Endothelial cell of umbilical vein (primary cell): Measurements from ENCODE around the gene C6orf132. TPM values are rescaled to one million over a fixed set of nuclear protein-coding genes. Genes with fewer than 3 reads are reported as not detected.

Source experiments
- BruUV-seq: library from RNA; stranded (reverse); fragments of 400-500 nt; replicated peaks from 2 replicates; lab custom pipeline; 2021; lab: Mats Ljungman, UMichigan
- CTCF ChIA-PET: fragments of 300-600, 350-600 bp; sonication (Branson Sonifier 250); formaldehyde crosslinking; loops from one replicate; lab custom pipeline; 2021; ENCODE audit warnings: antibody characterized with exemption, inconsistent platforms; lab: Charles Lee
- POLR2A ChIA-PET: fragments of 300-600, 350-600 bp; sonication (Branson Sonifier 250); formaldehyde crosslinking; loops from one replicate; lab custom pipeline; 2021; ENCODE audit warnings: antibody characterized with exemption, inconsistent platforms; lab: Charles Lee
- DNase-seq: peaks from one replicate; pipeline ENCODE4 v3.0.0-alpha.2; 2011; ENCODE audit warnings: low read depth, low spot score
- FAIRE-seq: peaks from 2 replicates; lab custom pipeline; 2011; peaks lifted over from hg19 to GRCh38; lab: Jason Lieb, UNC
- H2AFZ ChIP-seq: 2 replicates; pipeline ENCODE4 v1.6.0; 2012; ENCODE audit warnings: low read depth, low read length, control low read depth, inconsistent platforms
- H3K27ac ChIP-seq: 2 replicates; pipeline ENCODE4 v1.5.1; 2011; ENCODE audit warnings: low read depth, mild to moderate bottlenecking, control low read depth, low read length, moderate library complexity; ENCODE audit not compliant: insufficient read depth
- H3K27me3 ChIP-seq, 2 experiments: 2 replicates each; pipeline versions ENCODE4 v1.6.0 to v1.6.1; 2011; ENCODE audit warnings: low read length in 2 of 2, mixed read lengths in 1 of 2; ENCODE audit not compliant: control insufficient read depth in 2 of 2, insufficient read depth in 2 of 2
- H3K36me3 ChIP-seq, 2 experiments: 2 replicates in 1 of 2; 3 replicates in 1 of 2; pipeline ENCODE4 v1.5.1; 2011; ENCODE audit warnings: low read length in 2 of 2, mild to moderate bottlenecking in 1 of 2, moderate library complexity in 1 of 2; ENCODE audit not compliant: control insufficient read depth in 2 of 2, insufficient read depth in 2 of 2; ENCODE audit errors: extremely low read depth in 1 of 2
- H3K4me1 ChIP-seq: 3 replicates; pipeline ENCODE4 v1.5.1; 2011; ENCODE audit warnings: mild to moderate bottlenecking, low read length; ENCODE audit not compliant: control insufficient read depth, insufficient read depth; ENCODE audit errors: extremely low read depth
- H3K4me2 ChIP-seq: 2 replicates; pipeline ENCODE4 v1.6.1; 2011; ENCODE audit warnings: low read length, control low read depth, mixed read lengths; ENCODE audit not compliant: insufficient read depth
- H3K4me3 ChIP-seq, 3 experiments: fragments of 200-600 bp in 1 of 3; sonication (generic), shearing (Covaris generic) in 1 of 3; replicated peaks in 1 of 3; 2 replicates each; pipeline ENCODE4 v1.5.1; 2011 to 2016; ENCODE audit warnings: control low read depth in 3 of 3, low read length in 3 of 3, mild to moderate bottlenecking in 2 of 3, inconsistent platforms in 1 of 3, low read depth in 1 of 3, moderate library complexity in 1 of 3; ENCODE audit not compliant: insufficient read depth in 1 of 3
- H3K79me2 ChIP-seq: 2 replicates; pipeline ENCODE4 v1.6.0; 2012; ENCODE audit warnings: low read length, inconsistent platforms; ENCODE audit not compliant: control insufficient read depth, insufficient read depth
- H3K9ac ChIP-seq: replicated peaks from 2 replicates; pipeline ENCODE3; 2011; ENCODE audit warnings: low read length, control low read depth; ENCODE audit not compliant: insufficient read depth; ENCODE audit errors: extremely low read depth
- H3K9me1 ChIP-seq: replicated peaks from 3 replicates; pipeline ENCODE4 v1.6.0; 2011; ENCODE audit warnings: mild to moderate bottlenecking, low read length; ENCODE audit not compliant: control insufficient read depth, insufficient read depth; ENCODE audit errors: extremely low read depth
- H3K9me3 ChIP-seq: replicated peaks from 2 replicates; pipeline ENCODE4 v1.5.1; 2012; ENCODE audit warnings: low read length, inconsistent platforms; ENCODE audit not compliant: control insufficient read depth, insufficient read depth
- H4K20me1 ChIP-seq: replicated peaks from 2 replicates; pipeline ENCODE3; 2011; ENCODE audit warnings: mild to moderate bottlenecking, low read length; ENCODE audit not compliant: control insufficient read depth, insufficient read depth; ENCODE audit errors: extremely low read depth
- CTCF ChIP-seq, 2 donors: IDR thresholded peaks; 1 replicate in 1 of 2; 2 replicates in 1 of 2; pipeline ENCODE4 v1.5.1; 2011; ENCODE audit warnings: low read length in 2 of 2, mild to moderate bottlenecking in 2 of 2, moderate library complexity in 2 of 2, control low read depth in 1 of 2, inconsistent platforms in 1 of 2, low read depth in 1 of 2; ENCODE audit not compliant: insufficient read depth in 1 of 2; ENCODE audit errors: extremely low read depth in 1 of 2
- EZH2 ChIP-seq: IDR thresholded peaks from 2 replicates; pipeline ENCODE4 v1.6.1; 2012; ENCODE audit warnings: borderline replicate concordance, low read depth, mild to moderate bottlenecking, moderate library complexity, low read length, inconsistent platforms; ENCODE audit not compliant: severe bottlenecking
- FOS ChIP-seq: IDR thresholded peaks from 2 replicates; pipeline ENCODE4 v1.6.1; 2011; ENCODE audit warnings: mild to moderate bottlenecking, low read length, moderate library complexity, borderline replicate concordance; ENCODE audit not compliant: insufficient read depth
- GATA2 ChIP-seq: IDR thresholded peaks from 2 replicates; pipeline ENCODE4 v1.7.0; 2011; ENCODE audit warnings: low read depth, mild to moderate bottlenecking, moderate library complexity, mixed read lengths, low read length; ENCODE audit not compliant: insufficient read length, insufficient read depth
- JUN ChIP-seq: IDR thresholded peaks from 2 replicates; pipeline ENCODE4 v1.6.1; 2011; ENCODE audit warnings: borderline replicate concordance, low read depth; ENCODE audit not compliant: insufficient read length, insufficient read depth
- MAX ChIP-seq: IDR thresholded peaks from 2 replicates; pipeline ENCODE4 v1.6.1; 2011; ENCODE audit not compliant: insufficient read depth, insufficient read length
- MYC ChIP-seq: IDR thresholded peaks from one replicate; pipeline ENCODE4 v1.6.1; 2011; ENCODE audit warnings: mild to moderate bottlenecking, low read depth, low read length
- POLR2A ChIP-seq: IDR thresholded peaks from 2 replicates; pipeline ENCODE4 v1.6.1; 2012; ENCODE audit warnings: low read depth, mild to moderate bottlenecking, control low read depth, low read length
- POLR2AphosphoS5 ChIP-seq: IDR thresholded peaks from 2 replicates; pipeline ENCODE4 v1.6.1; 2012; ENCODE audit warnings: low read depth, mild to moderate bottlenecking, control low read depth, low read length, moderate library complexity; ENCODE audit not compliant: insufficient read depth
- dilution Hi-C: fragments of 300-500 bp; cut with MboI; formaldehyde crosslinking; loops from one replicate; pipeline ENCODE4 v1.15.0; 2019; ENCODE audit warnings: low sequenced_read_pairs; ENCODE audit not compliant: extremely low pct_ligation_motif_present
- intact Hi-C: fragments of 100-400 bp; cut with micrococcal nuclease; formaldehyde crosslinking; loops from one replicate; pipeline ENCODE4 v1.10.0; 2022
- polyA plus RNA-seq, 4 experiments: library from polyadenylated mRNA; depleted of rRNA in 3 of 4; stranded (reverse) in 3 of 4; unstranded in 1 of 4; fragments of >200 nt; gene quantifications; 2 replicates each; pipeline versions ENCODE4 v1.2.1 to v1.2.3, GENCODE V29; 2011 to 2012; ENCODE audit warnings: missing spikeins in 1 of 4
- total RNA-seq: library from RNA; stranded (reverse); gene quantifications from 2 replicates; pipeline ENCODE4 v1.2.3, GENCODE V29; 2021

Gene C6orf132
- total and polyA plus RNA-seq, 2 donors (not counting 3 experiments of a cell fraction or from before 2014, with no cell fraction given) = 0.15 to 0.71 TPM

- POLR2A ChIA-PET = interaction anchor here (0.7 kb wide), 1 partner anchor 61 kb away, joined by 4 read pairs; no protein-coding TSS in a partner anchor
- dilution Hi-C loops = no loop called here
- H3K9ac ChIP-seq = no peak overlapping the region
- no peak overlapping the region for H2AFZ ChIP-seq
- FAIRE-seq = peak; percentile 37
- DNase-seq = no peak
- no peak overlapping the region for H3K27ac ChIP-seq
- H3K36me3 ChIP-seq = peaks cover 0 to 33% of the 10 kb centered on the region in 2 experiments
- no peak overlapping the region for H3K4me2 ChIP-seq
- TF ChIP-seq MAX = no peak
- no peak for TF ChIP-seq EZH2
- TF ChIP-seq GATA2 = no peak
- no peak for TF ChIP-seq FOS
- TF ChIP-seq MYC = no peak
- no peak for TF ChIP-seq POLR2A
- no peak for TF ChIP-seq JUN
- TF ChIP-seq POLR2AphosphoS5 = no peak
- TF ChIP-seq CTCF (IDR thresholded peaks at IDR 0.05; ENCODE audit: extremely low read depth in 1 of 2, insufficient read depth in 1 of 2, low read depth in 1 of 2, low read length in 2 of 2) = no peak
- H3K4me1 ChIP-seq = no peaks in the 10 kb centered on the region
- no peaks in the 10 kb centered on the region for H3K9me1 ChIP-seq
- no peaks in the 10 kb centered on the region for H3K79me2 ChIP-seq
- CTCF ChIA-PET = interaction anchor here (1.0 to 4.0 kb wide), 3 partner anchors 28 to 143 kb away, joined by 4 to 32 read pairs (median 23); no protein-coding TSS in a partner anchor
- H3K27me3 ChIP-seq = no peaks in the 10 kb centered on the region
- peaks cover 3% of the 10 kb centered on the region for H4K20me1 ChIP-seq
- no peak overlapping the region for H3K4me3 ChIP-seq
- no peaks in the 10 kb centered on the region for H3K9me3 ChIP-seq
- intact Hi-C loops = no loop called here
- BruUV-seq = no TSS peak
These were observed 70.4 kb downstream of the C6orf132 start for GRCh38 chr6:42071881-42072583.
